Measurements from ENCODE around the gene YY1AP1. TPM values are rescaled to one million over a fixed set of nuclear protein-coding genes. Genes with fewer than 3 reads are reported as not detected.
"Not testable (repeated sequence)": the region's sequence is repeated elsewhere in the genome, so short reads cannot be mapped to it uniquely, and the experiment has no call there.

Gene YY1AP1
- polyA plus RNA-seq, 3 donors, result 14.0 to 93.4 (median 24.3) TPM

GRCh38 chr1:155713075-155713474, 24.5 kb upstream of the YY1AP1 start:
- no CpG with 5 or more reads among the region's 2 CpGs for WGBS (ENCODE audit: insufficient coverage)
- peaks cover 35 to 57% of the 10 kb centered on the region in 2 donors for H3K36me3 Mint-ChIP-seq

GRCh38 chr1:155712636-155713035, 24.1 kb upstream of the YY1AP1 start:
- H3K27me3 ChIP-seq (ENCODE audit: control insufficient read depth in 2 of 2, insufficient read depth in 2 of 2, low read length in 2 of 2); intact Hi-C loops (cut with micrococcal nuclease); H3K27ac Mint-ChIP-seq; H3K9me3 ChIP-seq (replicated peaks in 1 of 2; ENCODE audit: control insufficient read depth in 1 of 2, insufficient read depth in 1 of 2, low read length in 2 of 2); H3K4me3 Mint-ChIP-seq; H3K4me2 ChIP-seq (replicated peaks; ENCODE audit: extremely low read depth, low read length, poor library complexity, severe bottlenecking); H3K4me1 Mint-ChIP-seq; H2AFZ ChIP-seq (ENCODE audit: insufficient read depth, low read depth, low read length, poor library complexity, severe bottlenecking); H3K27me3 Mint-ChIP-seq (ENCODE audit: low read depth in 3 of 3); DNase-seq; H3K4me1 ChIP-seq (ENCODE audit: control insufficient read depth in 1 of 2, insufficient read depth in 2 of 2, low read length in 2 of 2); H3K4me3 ChIP-seq (replicated peaks in 1 of 3; ENCODE audit: low read depth in 2 of 3, low read length in 3 of 3); H4K20me1 ChIP-seq (ENCODE audit: insufficient read depth, low read length); H3K27ac ChIP-seq (ENCODE audit: low read depth in 1 of 2, low read length in 2 of 2); H3K9me3 Mint-ChIP-seq; H3K9ac ChIP-seq (ENCODE audit: insufficient read depth, low read length, poor library complexity, severe bottlenecking): not testable (repeated sequence)
- WGBS (ENCODE audit: insufficient coverage), result 100% methylated on average over 2 of the region's 3 CpGs
- H3K79me2 ChIP-seq (ENCODE audit: insufficient read depth, low read length), result peaks cover 17% of the 10 kb centered on the region
- H3K36me3 ChIP-seq (replicated peaks in 1 of 2; ENCODE audit: control insufficient read depth in 1 of 2, insufficient read depth in 2 of 2, low read length in 2 of 2), result peaks cover 25 to 60% of the 10 kb centered on the region in 2 donors
- H3K36me3 Mint-ChIP-seq, result peaks cover 32 to 53% of the 10 kb centered on the region in 2 donors

More at GRCh38 chr1:155713075-155713474, 24.5 kb upstream of the YY1AP1 start:
- Histone ChIP-seq H3K4me1 (ENCODE audit: control insufficient read depth in 1 of 2, insufficient read depth in 2 of 2, low read length in 2 of 2) (no peaks in the 10 kb centered on the region), H4K20me1 (ENCODE audit: insufficient read depth, low read length) (peaks cover 1% of the 10 kb centered on the region), H3K9me3 (replicated peaks in 1 of 2; ENCODE audit: control insufficient read depth in 1 of 2, insufficient read depth in 1 of 2, low read length in 2 of 2) (no peaks in the 10 kb centered on the region), H3K9ac (ENCODE audit: insufficient read depth, low read length, poor library complexity, severe bottlenecking) (no peak overlapping the region), H3K36me3 (replicated peaks in 1 of 2; ENCODE audit: control insufficient read depth in 1 of 2, insufficient read depth in 2 of 2, low read length in 2 of 2) (peaks cover 25 to 64% of the 10 kb centered on the region in 2 donors), H2AFZ (ENCODE audit: insufficient read depth, low read depth, low read length, poor library complexity, severe bottlenecking) (no peak overlapping the region), H3K4me2 (replicated peaks; ENCODE audit: extremely low read depth, low read length, poor library complexity, severe bottlenecking) (no peak overlapping the region), H3K79me2 (ENCODE audit: insufficient read depth, low read length) (peaks cover 13% of the 10 kb centered on the region), H3K27ac (ENCODE audit: low read depth in 1 of 2, low read length in 2 of 2) (no peak overlapping the region), H3K4me3 (replicated peaks in 1 of 3; ENCODE audit: low read depth in 2 of 3, low read length in 3 of 3) (no peak overlapping the region), H3K27me3 (ENCODE audit: control insufficient read depth in 2 of 2, insufficient read depth in 2 of 2, low read length in 2 of 2) (no peaks in the 10 kb centered on the region)
- H3K4me1 Mint-ChIP-seq, result peaks cover 2% of the 10 kb centered on the region
- TF ChIP-seq CTCF (IDR thresholded peaks at IDR 0.05), result no peak
- H3K27me3 Mint-ChIP-seq (ENCODE audit: low read depth in 3 of 3), result no peaks in the 10 kb centered on the region
- intact Hi-C loops (cut with micrococcal nuclease), result no loop called here
- no peak for DNase-seq
- peaks cover 0 to 7% (median 2%) of the 10 kb centered on the region in 7 donors for H3K9me3 Mint-ChIP-seq
- H3K4me3 Mint-ChIP-seq, result no peak overlapping the region
- no peak overlapping the region for H3K27ac Mint-ChIP-seq

DNA sequence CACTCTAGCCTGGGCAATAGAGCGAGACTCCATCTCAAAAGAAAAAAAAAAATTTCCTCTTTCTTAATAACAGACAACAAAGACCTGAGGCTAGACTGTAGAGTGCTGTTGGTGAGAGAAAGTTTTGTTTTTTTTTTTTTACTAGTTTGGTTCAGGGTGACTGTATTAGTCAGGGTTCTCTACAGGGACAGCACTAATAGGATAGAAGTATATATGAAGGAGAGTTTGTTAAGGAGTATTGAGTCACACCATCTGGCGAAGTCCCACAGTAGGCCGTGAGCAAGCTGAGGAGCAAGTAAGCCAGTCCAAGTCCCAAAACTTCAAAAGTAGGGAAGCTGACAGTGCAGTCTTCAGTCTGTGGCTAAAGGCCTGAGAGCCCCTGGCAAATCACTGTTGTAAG, 22.9 kb upstream of the YY1AP1 start:
- H3K4me1 ChIP-seq (ENCODE audit: control insufficient read depth in 1 of 2, insufficient read depth in 2 of 2, low read length in 2 of 2); H3K4me3 ChIP-seq (replicated peaks in 1 of 3; ENCODE audit: low read depth in 2 of 3, low read length in 3 of 3); DNase-seq; H3K27me3 Mint-ChIP-seq (ENCODE audit: low read depth in 3 of 3); H2AFZ ChIP-seq (ENCODE audit: insufficient read depth, low read depth, low read length, poor library complexity, severe bottlenecking); H3K9me3 ChIP-seq (replicated peaks in 1 of 2; ENCODE audit: control insufficient read depth in 1 of 2, insufficient read depth in 1 of 2, low read length in 2 of 2); H3K9me3 Mint-ChIP-seq; intact Hi-C loops (cut with micrococcal nuclease); H3K9ac ChIP-seq (ENCODE audit: insufficient read depth, low read length, poor library complexity, severe bottlenecking); H3K4me1 Mint-ChIP-seq; H3K27me3 ChIP-seq (ENCODE audit: control insufficient read depth in 2 of 2, insufficient read depth in 2 of 2, low read length in 2 of 2); H3K4me3 Mint-ChIP-seq; H3K27ac ChIP-seq (ENCODE audit: low read depth in 1 of 2, low read length in 2 of 2); H4K20me1 ChIP-seq (ENCODE audit: insufficient read depth, low read length); H3K4me2 ChIP-seq (replicated peaks; ENCODE audit: extremely low read depth, low read length, poor library complexity, severe bottlenecking): not testable (repeated sequence)
- peaks cover 25% of the 10 kb centered on the region for H3K79me2 ChIP-seq (ENCODE audit: insufficient read depth, low read length)
- WGBS (ENCODE audit: insufficient coverage), result no CpG with 5 or more reads among the region's 3 CpGs
- Mint-ChIP-seq H3K27ac (peak overlapping the region in 1 of 7 donors; percentile 3), H3K36me3 (peaks cover 32 to 43% of the 10 kb centered on the region in 2 donors)
- H3K36me3 ChIP-seq (replicated peaks in 1 of 2; ENCODE audit: control insufficient read depth in 1 of 2, insufficient read depth in 2 of 2, low read length in 2 of 2), result peaks cover 20 to 50% of the 10 kb centered on the region in 2 donors

All from CD14-positive monocyte (primary cell).